HG03439 (cell line): ENCODE data around the gene HBA1.
"Not testable (repeated sequence)": the region's sequence is repeated elsewhere in the genome, so short reads cannot be mapped to it uniquely, and the experiment has no call there.

Experiments
- ATAC-seq: cut with Tn5 transposase; IDR thresholded peaks from one replicate; pipeline ENCODE4 v1.9.1; 2021; ENCODE audit warnings: mild to moderate bottlenecking, moderate library complexity; ENCODE audit not compliant: unreplicated experiment

HBA1 gene

GRCh38 chr16:176477-177382 lies at the start of gene HBA1:
Gene HBA1 (plus strand): TSS chr16:176680. CDS start chr16:176717, 37 bp downstream.
- not testable (repeated sequence) for ATAC-seq

- no peak for ATAC-seq
Observed at GRCh38 chr16:129075-129474, 47.4 kb upstream of the HBA1 start.

GRCh38 chr16:130533-131173 lies 45.8 kb upstream of the HBA1 start:
- no peak for ATAC-seq

GRCh38 chr16:132120-132519 lies 44.4 kb upstream of the HBA1 start:
- no peak for ATAC-seq

GRCh38 chr16:133716-134115 lies 42.8 kb upstream of the HBA1 start:
- no peak for ATAC-seq

GRCh38 chr16:138049-138417 lies 38.4 kb upstream of the HBA1 start:
- no peak for ATAC-seq

- no peak for ATAC-seq
Observed at GRCh38 chr16:140175-140857, 36.2 kb upstream of the HBA1 start.

GRCh38 chr16:142405-142967 lies 34.0 kb upstream of the HBA1 start:
- ATAC-seq: no peak

- no peak for ATAC-seq
Observed at GRCh38 chr16:143047-143446, 33.4 kb upstream of the HBA1 start.

GRCh38 chr16:143456-143855 lies 33.0 kb upstream of the HBA1 start:
- no peak for ATAC-seq

- ATAC-seq: no peak
Observed at GRCh38 chr16:144797-145252, 31.7 kb upstream of the HBA1 start.

GRCh38 chr16:146646-147045 lies 29.8 kb upstream of the HBA1 start:
- no peak for ATAC-seq

GRCh38 chr16:149024-149660 lies 27.3 kb upstream of the HBA1 start:
- no peak for ATAC-seq

GRCh38 chr16:152141-153128 lies 24.0 kb upstream of the HBA1 start, which contains the start of gene HBZ:
Gene HBZ (plus strand): TSS chr16:152644. CDS start chr16:152910, 266 bp downstream.
- no peak for ATAC-seq

- not testable (repeated sequence) for ATAC-seq
Observed at GRCh38 chr16:153129-153521, 23.4 kb upstream of the HBA1 start.

- ATAC-seq: not testable (repeated sequence)
Observed at GRCh38 chr16:153550-154216, 22.8 kb upstream of the HBA1 start.

- ATAC-seq: no peak
Observed at GRCh38 chr16:154217-155030, 22.1 kb upstream of the HBA1 start.

GRCh38 chr16:155031-155398 lies 21.5 kb upstream of the HBA1 start:
- ATAC-seq: no peak
